IMR-90 (cell line): Measurements from ENCODE around the gene RECK. TPM values are rescaled to one million over a fixed set of nuclear protein-coding genes. Genes with fewer than 3 reads are reported as not detected.

Source experiments
- ATAC-seq: fragments of 200-7000 bp; cut with Tn5 transposase; 2 replicates; pipeline ENCODE4 v1.9.1; 2020; ENCODE audit warnings: low read depth, mild to moderate bottlenecking, moderate library complexity
- BruUV-seq: library from RNA; stranded (reverse); fragments of 400-500 nt; replicated peaks from 2 replicates; lab custom pipeline; 2021; lab: Mats Ljungman, UMichigan
- CTCF ChIA-PET: fragments of 300-600 bp; formaldehyde crosslinking; extraction: SDS; loops from one replicate; lab custom pipeline; 2021; ENCODE audit warnings: antibody characterized with exemption; lab: Yijun Ruan, JAX
- POLR2A ChIA-PET: fragments of 300-600 bp; sonication (Branson Sonifier 250); formaldehyde crosslinking; loops from one replicate; lab custom pipeline; 2022; ENCODE audit warnings: antibody characterized with exemption; ENCODE audit not compliant: unreplicated experiment; lab: Charles Lee
- DNase-seq: peaks from one replicate; pipeline ENCODE4 v3.0.0; 2013
- H2AFZ ChIP-seq: replicated peaks from 2 replicates; pipeline ENCODE3; 2013; ENCODE audit warnings: low read length, mild to moderate bottlenecking; ENCODE audit not compliant: poor library complexity
- H2AK5ac ChIP-seq: 2 replicates; pipeline ENCODE4 v1.6.1; 2013; ENCODE audit warnings: low read depth, low read length, inconsistent platforms
- H2AK9ac ChIP-seq: replicated peaks from 2 replicates; pipeline ENCODE3; 2013; ENCODE audit warnings: mild to moderate bottlenecking, low read depth, low read length, moderate library complexity; ENCODE audit not compliant: poor library complexity
- H2BK120ac ChIP-seq: 2 replicates; pipeline ENCODE4 v1.6.1; 2013; ENCODE audit warnings: low read depth, low read length, inconsistent platforms
- H2BK15ac ChIP-seq: 3 replicates; pipeline ENCODE4 v1.6.1; 2013; ENCODE audit warnings: low read depth, low read length, inconsistent platforms
- H2BK20ac ChIP-seq: 2 replicates; pipeline ENCODE4 v1.6.1; 2013; ENCODE audit warnings: low read depth, mild to moderate bottlenecking, inconsistent platforms, low read length, moderate library complexity
- H2BK5ac ChIP-seq: 2 replicates; pipeline ENCODE4 v1.6.1; 2013; ENCODE audit warnings: mild to moderate bottlenecking, low read depth, low read length, inconsistent platforms; ENCODE audit not compliant: poor library complexity, severe bottlenecking
- H3K14ac ChIP-seq: replicated peaks from 2 replicates; pipeline ENCODE4 v1.6.1; 2013; ENCODE audit warnings: low read depth, low read length, inconsistent platforms
- H3K18ac ChIP-seq: 2 replicates; pipeline ENCODE4 v1.6.1; 2013; ENCODE audit warnings: low read depth, low read length, control low read depth
- H3K23ac ChIP-seq: 2 replicates; pipeline ENCODE4 v1.6.1; 2013; ENCODE audit warnings: low read depth, low read length, inconsistent platforms
- H3K27ac ChIP-seq: 2 replicates; pipeline ENCODE4 v1.5.1; 2013; ENCODE audit warnings: mild to moderate bottlenecking, control low read depth, low read length; ENCODE audit not compliant: insufficient read depth
- H3K27me3 ChIP-seq: 2 replicates; pipeline ENCODE4 v1.6.1; 2013; ENCODE audit warnings: low read length; ENCODE audit not compliant: control insufficient read depth, insufficient read depth
- H3K36me3 ChIP-seq: 2 replicates; pipeline ENCODE4 v1.6.1; 2013; ENCODE audit warnings: low read length, mixed read lengths; ENCODE audit not compliant: control insufficient read depth, insufficient read depth
- H3K4ac ChIP-seq: 2 replicates; pipeline ENCODE4 v1.6.1; 2013; ENCODE audit warnings: low read depth, low read length, inconsistent platforms
- H3K4me1 ChIP-seq: 2 replicates; pipeline ENCODE4 v1.6.1; 2013; ENCODE audit warnings: low read length, mixed read lengths; ENCODE audit not compliant: control insufficient read depth, insufficient read depth
- H3K4me2 ChIP-seq: 2 replicates; pipeline ENCODE4 v1.6.1; 2013; ENCODE audit warnings: low read depth, mild to moderate bottlenecking, control low read depth, low read length, moderate library complexity
- H3K4me3 ChIP-seq: 2 replicates; pipeline ENCODE4 v1.5.1; 2013; ENCODE audit warnings: low read depth, mild to moderate bottlenecking, control low read depth, low read length, moderate library complexity; ENCODE audit not compliant: insufficient read depth
- H3K56ac ChIP-seq: 2 replicates; pipeline ENCODE4 v1.6.1; 2013; ENCODE audit warnings: low read length, inconsistent platforms; ENCODE audit not compliant: insufficient read depth; ENCODE audit errors: extremely low read depth
- H3K79me1 ChIP-seq, 2 experiments: 2 replicates each; pipeline ENCODE4 v1.6.1; 2013; ENCODE audit warnings: low read length in 2 of 2, inconsistent platforms in 1 of 2, low read depth in 1 of 2
- H3K9ac ChIP-seq: 2 replicates; pipeline ENCODE4 v1.6.1; 2013; ENCODE audit warnings: low read depth, low read length, control low read depth
- H3K9me1 ChIP-seq: 2 replicates; pipeline ENCODE4 v1.6.1; 2013; ENCODE audit warnings: low read length, inconsistent platforms; ENCODE audit not compliant: insufficient read depth
- H3K9me3 ChIP-seq: 2 replicates; pipeline ENCODE4 v1.6.1; 2013; ENCODE audit warnings: low read length; ENCODE audit not compliant: control insufficient read depth, insufficient read depth
- H4K20me1 ChIP-seq: 2 replicates; pipeline ENCODE4 v1.6.1; 2013; ENCODE audit warnings: low read length, inconsistent platforms; ENCODE audit not compliant: insufficient read depth
- H4K5ac ChIP-seq: 2 replicates; pipeline ENCODE4 v1.6.1; 2013; ENCODE audit warnings: mild to moderate bottlenecking, low read depth, low read length, control low read depth
- H4K8ac ChIP-seq, 2 experiments: 2 replicates each; pipeline ENCODE4 v1.6.1; 2013; ENCODE audit warnings: low read depth in 2 of 2, low read length in 2 of 2, control low read depth in 1 of 2, inconsistent platforms in 1 of 2
- H4K91ac ChIP-seq: 2 replicates; pipeline ENCODE4 v1.6.1; 2013; ENCODE audit warnings: low read depth, low read length, inconsistent platforms; ENCODE audit not compliant: insufficient read depth
- CHD1 ChIP-seq: IDR thresholded peaks from 2 replicates; pipeline ENCODE4 v1.6.1; 2012; ENCODE audit warnings: low read depth, low read length, improper control_type of control experiment
- CTCF ChIP-seq: conservative IDR thresholded peaks from 2 replicates; pipeline ENCODE4 v1.5.1; 2012; ENCODE audit warnings: mild to moderate bottlenecking, low read depth, low read length, improper control_type of control experiment
- WGBS, 2 experiments: methylation state at CpG; one replicate each; pipeline versions ENCODE4 v1.1.5 to v1.1.7; 2013; ENCODE audit warnings: missing lambda C conversion rate in 2 of 2; ENCODE audit not compliant: insufficient read length in 1 of 2; ENCODE audit errors: extremely low coverage in 2 of 2; 5-methylcytosine and 5-hydroxymethylcytosine counted together
- dilution Hi-C: fragments of 300-500 bp; cut with HindIII; formaldehyde crosslinking; loops from one replicate; pipeline ENCODE4 v1.14.3; 2018; ENCODE audit warnings: low sequenced_read_pairs; ENCODE audit not compliant: unreplicated experiment
- in situ Hi-C: fragments of 300-500 bp; cut with MboI; formaldehyde crosslinking; loops from 3 replicates; pipeline ENCODE4 v1.14.3; 2019; ENCODE audit warnings: low sequenced_read_pairs, inconsistent platforms, mixed read lengths
- intact Hi-C: fragments of 100-400 bp; cut with micrococcal nuclease; formaldehyde crosslinking; loops from 2 replicates; pipeline ENCODE4 v1.10.0; 2022
- polyA plus RNA-seq, 3 experiments: library from polyadenylated mRNA; depleted of rRNA; stranded (reverse); fragments of >200 nt; gene quantifications; 2 replicates each; pipeline ENCODE4 v1.2.3, GENCODE V29; 2012; ENCODE audit warnings: low replicate concordance in 1 of 3
- total RNA-seq: library from RNA; depleted of rRNA; stranded (reverse); fragments of >200 nt; gene quantifications from 2 replicates; pipeline ENCODE4 v1.2.3, GENCODE V29; 2012

The RECK gene
- total and polyA plus RNA-seq, 2 of the 4 experiments (the other 2 are of a cell fraction): 23.5 to 44.0 TPM

DNA sequence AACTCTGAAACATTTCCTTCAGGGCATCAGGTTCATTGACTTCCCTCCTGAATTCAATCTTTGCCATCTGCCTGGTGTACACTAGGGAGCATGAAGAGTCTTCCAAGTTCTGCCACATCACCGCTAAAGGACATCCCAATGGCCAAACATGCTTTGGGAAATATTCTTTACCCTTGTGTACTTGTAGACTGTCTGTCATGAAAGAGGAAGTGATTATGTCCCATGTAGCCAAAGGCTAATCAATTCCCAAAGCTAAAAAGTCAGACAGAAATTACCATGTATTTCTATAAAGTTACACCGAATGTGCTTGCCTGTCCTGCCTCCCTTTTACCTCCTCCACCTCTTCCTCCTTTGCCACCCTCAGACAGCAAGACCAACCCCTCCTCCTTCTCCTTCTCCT lies 28.9 kb upstream of the RECK start:
- Histone ChIP-seq H3K36me3 (no peaks in the 10 kb centered on the region), H4K91ac (no peak overlapping the region; the same call in 1 of the 2 replicates), H3K4me2 (no peak overlapping the region), H2AK5ac (peak overlapping the region; percentile 86), H3K27ac (no peak overlapping the region), H4K20me1 (no peaks in the 10 kb centered on the region), H2AK9ac (no peak overlapping the region), H3K23ac (no peak overlapping the region; the same call in 1 of the 2 replicates), H3K56ac (no peak overlapping the region), H3K18ac (no peak overlapping the region; the same call in 1 of the 2 replicates), H3K4me3 (no peak overlapping the region), H2BK20ac (peak overlapping the region; percentile 46), H3K27me3 (peaks cover 1% of the 10 kb centered on the region; the same call in 1 of the 2 replicates), H3K9me1 (peaks cover 5% of the 10 kb centered on the region; the same call in 1 of the 2 replicates), H3K9me3 (peaks cover 9% of the 10 kb centered on the region), H3K4me1 (peaks cover 2% of the 10 kb centered on the region; the same call in 1 of the 2 replicates), H2AFZ (no peak overlapping the region), H3K14ac (0 out of 2 replicates have a peak overlapping the region, but pooled peaks have one; percentile 35), H3K4ac (peak overlapping the region; percentile 64), H2BK15ac (peak overlapping the region; percentile 65; the same call in 1 of the 3 replicates), H2BK120ac (peak overlapping the region; percentile 56; the same call in 1 of the 2 replicates), H4K8ac (no peak overlapping the region; a peak in 1 of 4 replicates), H2BK5ac (peak overlapping the region; percentile 14), H3K9ac (no peak overlapping the region), H4K5ac (peak overlapping the region; percentile 51; the same call in 1 of the 2 replicates), H3K79me1 (no peaks in the 10 kb centered on the region)
- dilution Hi-C loops (no loop called here), in situ Hi-C loops (no loop called here), intact Hi-C loops (loop anchor here (2.0 kb wide), 1 partner anchor 159 kb away; no protein-coding TSS in a partner anchor)
- TF ChIP-seq CTCF (no peak), CHD1 (no peak)
- WGBS, 2 experiments: 100% methylated on average over 1 of the region's 2 CpGs; no CpG with 5 or more reads in 1 of the 2 experiments
- DNase-seq: no peak
- POLR2A ChIA-PET: no interaction called here
- no peak for ATAC-seq
- CTCF ChIA-PET: interaction anchor here (0.6 to 2.3 kb wide), 10 partner anchors 8 to 171 kb away, joined by 3 to 8 read pairs (median 4); no protein-coding TSS in a partner anchor
- BruUV-seq: no TSS peak
